ENCODE data around the gene MYCBP.

Gene MYCBP

GRCh38 chr1:38888423-38889333 lies 15.5 kb upstream of the MYCBP start:
- Mint-ChIP-seq H3K4me3 (no peak overlapping the region), H3K36me3 (ENCODE audit: low read depth) (no peaks in the 10 kb centered on the region), H3K9me3 (no peaks in the 10 kb centered on the region), H3K4me1 (ENCODE audit: low read depth) (no peaks in the 10 kb centered on the region), H3K27ac (no peak overlapping the region), H3K27me3 (ENCODE audit: low read depth) (peaks cover 25% of the 10 kb centered on the region)

- no peaks in the 10 kb centered on the region for H3K9me3 Mint-ChIP-seq
- no peak overlapping the region for H3K27ac Mint-ChIP-seq
- H3K36me3 Mint-ChIP-seq (ENCODE audit: low read depth) = no peaks in the 10 kb centered on the region
- H3K4me1 Mint-ChIP-seq (ENCODE audit: low read depth) = no peaks in the 10 kb centered on the region
- H3K27me3 Mint-ChIP-seq (ENCODE audit: low read depth) = peaks cover 25% of the 10 kb centered on the region
- H3K4me3 Mint-ChIP-seq = no peak overlapping the region
Measured at GRCh38 chr1:38885092-38885491, 11.9 kb upstream of the MYCBP start.

GRCh38 chr1:38881487-38881886 lies 8.3 kb upstream of the MYCBP start, which contains the start of gene GJA9:
Gene GJA9 (minus strand): TSS chr1:38881587. CDS start chr1:38876098, 5,489 bp downstream.
- Mint-ChIP-seq H3K4me3 (no peak within 1 kb of the TSS), H3K27me3 (ENCODE audit: low read depth) (peaks cover 10% of the 10 kb centered on the region), H3K4me1 (ENCODE audit: low read depth) (no peaks in the 10 kb centered on the region), H3K9me3 (no peaks in the 10 kb centered on the region), H3K27ac (no peak within 1 kb of the TSS), H3K36me3 (ENCODE audit: low read depth) (no peaks in the 10 kb centered on the region)

- H3K27ac Mint-ChIP-seq = no peak overlapping the region
- H3K9me3 Mint-ChIP-seq = no peaks in the 10 kb centered on the region
- H3K36me3 Mint-ChIP-seq (ENCODE audit: low read depth) = no peaks in the 10 kb centered on the region
- no peak overlapping the region for H3K4me3 Mint-ChIP-seq
- peaks cover 15% of the 10 kb centered on the region for H3K4me1 Mint-ChIP-seq (ENCODE audit: low read depth)
- no peaks in the 10 kb centered on the region for H3K27me3 Mint-ChIP-seq (ENCODE audit: low read depth)
Measured at GRCh38 chr1:38875811-38876210, 2.7 kb upstream of the MYCBP start.

- Mint-ChIP-seq H3K9me3 (no peaks in the 10 kb centered on the region), H3K36me3 (ENCODE audit: low read depth) (peaks cover 5% of the 10 kb centered on the region), H3K4me3 (peak overlapping the region; percentile 89), H3K4me1 (ENCODE audit: low read depth) (peaks cover 20% of the 10 kb centered on the region), H3K27ac (peak overlapping the region; percentile 81), H3K27me3 (ENCODE audit: low read depth) (no peaks in the 10 kb centered on the region)
Measured at GRCh38 chr1:38872401-38873026, 634 bp downstream of the MYCBP start.

GRCh38 chr1:38870996-38871395 lies 2.2 kb downstream of the MYCBP start:
- H3K4me3 Mint-ChIP-seq = peak overlapping the region; percentile 4
- H3K27me3 Mint-ChIP-seq (ENCODE audit: low read depth) = no peaks in the 10 kb centered on the region
- no peak overlapping the region for H3K27ac Mint-ChIP-seq
- H3K9me3 Mint-ChIP-seq = no peaks in the 10 kb centered on the region
- peaks cover 7% of the 10 kb centered on the region for H3K36me3 Mint-ChIP-seq (ENCODE audit: low read depth)
- H3K4me1 Mint-ChIP-seq (ENCODE audit: low read depth) = peaks cover 20% of the 10 kb centered on the region

- Mint-ChIP-seq H3K27ac (no peak overlapping the region), H3K9me3 (no peaks in the 10 kb centered on the region), H3K4me3 (no peak overlapping the region), H3K4me1 (ENCODE audit: low read depth) (peaks cover 18% of the 10 kb centered on the region), H3K27me3 (ENCODE audit: low read depth) (no peaks in the 10 kb centered on the region), H3K36me3 (ENCODE audit: low read depth) (peaks cover 10% of the 10 kb centered on the region)
Measured at GRCh38 chr1:38867208-38867607, 5.9 kb downstream of the MYCBP start.

GRCh38 chr1:38865112-38865715 lies 7.9 kb downstream of the MYCBP start:
- Mint-ChIP-seq H3K27ac (no peak overlapping the region), H3K4me3 (no peak overlapping the region), H3K36me3 (ENCODE audit: low read depth) (peaks cover 10% of the 10 kb centered on the region), H3K27me3 (ENCODE audit: low read depth) (no peaks in the 10 kb centered on the region), H3K9me3 (no peaks in the 10 kb centered on the region), H3K4me1 (ENCODE audit: low read depth) (peaks cover 22% of the 10 kb centered on the region)

- Mint-ChIP-seq H3K4me3 (peak overlapping the region; percentile 92), H3K27me3 (ENCODE audit: low read depth) (no peaks in the 10 kb centered on the region), H3K4me1 (ENCODE audit: low read depth) (peaks cover 29% of the 10 kb centered on the region), H3K9me3 (no peaks in the 10 kb centered on the region), H3K36me3 (ENCODE audit: low read depth) (peaks cover 9% of the 10 kb centered on the region), H3K27ac (peak overlapping the region; percentile 79)
Measured at GRCh38 chr1:38860454-38860795, 12.7 kb downstream of the MYCBP start.

- Mint-ChIP-seq H3K9me3 (no peaks in the 10 kb centered on the region), H3K4me1 (ENCODE audit: low read depth) (peaks cover 33% of the 10 kb centered on the region), H3K27ac (peak within 1 kb of the TSS; percentile 79), H3K4me3 (peak within 1 kb of the TSS; percentile 92), H3K36me3 (ENCODE audit: low read depth) (peaks cover 13% of the 10 kb centered on the region), H3K27me3 (ENCODE audit: low read depth) (no peaks in the 10 kb centered on the region)
Measured at GRCh38 chr1:38859561-38860453, 13.3 kb downstream of the MYCBP start, which contains the start of gene RRAGC. Gene RRAGC (minus strand): TSS chr1:38859772. CDS start chr1:38859646, 126 bp downstream.

- peak overlapping the region; percentile 69 for H3K27ac Mint-ChIP-seq
- no peaks in the 10 kb centered on the region for H3K27me3 Mint-ChIP-seq (ENCODE audit: low read depth)
- peak overlapping the region; percentile 90 for H3K4me3 Mint-ChIP-seq
- peaks cover 16% of the 10 kb centered on the region for H3K36me3 Mint-ChIP-seq (ENCODE audit: low read depth)
- H3K4me1 Mint-ChIP-seq (ENCODE audit: low read depth) = peaks cover 36% of the 10 kb centered on the region
- no peaks in the 10 kb centered on the region for H3K9me3 Mint-ChIP-seq
Measured at GRCh38 chr1:38858833-38859560, 14.2 kb downstream of the MYCBP start.

- Mint-ChIP-seq H3K4me1 (ENCODE audit: low read depth) (peaks cover 26% of the 10 kb centered on the region), H3K27me3 (ENCODE audit: low read depth) (no peaks in the 10 kb centered on the region), H3K27ac (no peak overlapping the region), H3K36me3 (ENCODE audit: low read depth) (peaks cover 30% of the 10 kb centered on the region), H3K4me3 (no peak overlapping the region), H3K9me3 (no peaks in the 10 kb centered on the region)
Measured at GRCh38 chr1:38852780-38853179, 20.4 kb downstream of the MYCBP start.

GRCh38 chr1:38848071-38848470 lies 25.1 kb downstream of the MYCBP start:
- no peak overlapping the region for H3K4me3 Mint-ChIP-seq
- H3K27me3 Mint-ChIP-seq (ENCODE audit: low read depth) = no peaks in the 10 kb centered on the region
- H3K36me3 Mint-ChIP-seq (ENCODE audit: low read depth) = peaks cover 45% of the 10 kb centered on the region
- H3K9me3 Mint-ChIP-seq = no peaks in the 10 kb centered on the region
- no peak overlapping the region for H3K27ac Mint-ChIP-seq
- H3K4me1 Mint-ChIP-seq (ENCODE audit: low read depth) = peaks cover 9% of the 10 kb centered on the region
